Inflammatory macrophage (primary cell): ENCODE data around the gene SPRED1.

ENCODE experiments used
- DNase-seq, 2 donors: peaks; one replicate each; pipeline ENCODE4 v3.0.0-alpha.2; 2020 to 2022

Gene SPRED1

GRCh38 chr15:38285456-38285855 is 32.8 kb downstream of the SPRED1 start:
- DNase-seq = no peak

DNA sequence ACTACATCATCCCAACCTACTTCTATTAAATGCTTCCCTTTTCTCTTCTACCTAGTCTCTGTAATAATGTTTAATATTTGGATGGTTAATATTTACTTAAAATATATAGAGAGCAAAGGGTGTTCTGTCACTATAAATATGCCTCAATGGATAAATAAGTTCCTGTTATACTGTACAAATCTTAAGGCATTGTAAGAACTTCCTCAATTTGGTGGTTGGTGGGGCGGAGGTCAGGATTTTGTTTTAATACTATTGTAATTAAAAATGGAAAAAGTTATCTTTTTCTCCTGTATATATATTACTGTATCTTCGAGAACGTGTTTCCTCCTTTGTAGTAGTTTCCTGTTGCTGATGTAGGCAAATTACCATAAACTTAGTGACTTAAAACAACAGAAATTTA is 41.5 kb downstream of the SPRED1 start:
- DNase-seq = peak in 1 of 2 donors; percentile 45

GRCh38 chr15:38297623-38298388 is 45.2 kb downstream of the SPRED1 start:
- no peak for DNase-seq

- peak in 1 of 2 donors; percentile 36 for DNase-seq
Measured at GRCh38 chr15:38299216-38299615, 46.6 kb downstream of the SPRED1 start.

GRCh38 chr15:38300395-38300794 is 47.8 kb downstream of the SPRED1 start:
- DNase-seq = peak in 1 of 2 donors; percentile 24

DNA sequence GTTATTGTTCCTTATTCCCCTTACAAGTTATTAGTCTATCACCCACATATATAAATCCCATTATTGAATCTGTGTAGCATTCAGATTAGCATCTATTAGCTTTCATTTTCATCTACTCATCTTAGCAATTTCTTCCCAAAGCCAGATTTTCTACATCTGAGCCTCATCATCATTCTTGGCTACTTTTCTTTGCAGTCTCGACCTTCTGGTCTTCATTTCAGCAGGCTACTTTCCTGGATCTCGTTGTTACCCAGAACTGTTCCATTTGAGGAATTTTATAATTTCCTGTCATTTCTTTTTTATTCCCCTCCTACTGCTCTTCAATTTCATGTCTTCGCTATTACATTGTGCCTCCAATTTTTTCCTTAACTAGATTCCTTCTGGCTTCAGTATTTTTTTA is 51.8 kb downstream of the SPRED1 start:
- no peak for DNase-seq

- DNase-seq = peak; percentile 87 to 92
Measured at GRCh38 chr15:38307251-38307650, 54.6 kb downstream of the SPRED1 start.

- DNase-seq = no peak
Measured at GRCh38 chr15:38307861-38308641, 55.4 kb downstream of the SPRED1 start.

DNA sequence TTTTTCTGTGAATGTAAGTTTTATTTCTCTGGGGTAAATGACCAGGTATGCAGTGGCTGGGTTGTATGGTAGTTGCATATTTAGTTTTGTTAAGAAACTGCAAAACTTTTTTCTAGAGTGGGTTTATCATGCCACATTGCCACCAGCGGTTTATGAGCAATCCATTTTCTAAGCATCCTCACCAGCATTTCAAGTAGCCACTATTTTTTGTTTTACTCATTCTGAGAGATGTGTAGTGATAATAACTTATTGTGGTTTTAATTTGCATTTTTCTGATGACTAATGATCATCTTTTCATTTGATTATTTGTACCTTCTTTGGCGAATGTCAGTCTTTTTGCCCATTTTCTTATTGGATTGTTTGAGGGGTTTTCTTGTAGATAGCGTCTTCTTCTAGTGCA is 56.2 kb downstream of the SPRED1 start:
- DNase-seq = no peak

- no peak for DNase-seq
Measured at GRCh38 chr15:38312190-38312589, 59.6 kb downstream of the SPRED1 start.

DNA sequence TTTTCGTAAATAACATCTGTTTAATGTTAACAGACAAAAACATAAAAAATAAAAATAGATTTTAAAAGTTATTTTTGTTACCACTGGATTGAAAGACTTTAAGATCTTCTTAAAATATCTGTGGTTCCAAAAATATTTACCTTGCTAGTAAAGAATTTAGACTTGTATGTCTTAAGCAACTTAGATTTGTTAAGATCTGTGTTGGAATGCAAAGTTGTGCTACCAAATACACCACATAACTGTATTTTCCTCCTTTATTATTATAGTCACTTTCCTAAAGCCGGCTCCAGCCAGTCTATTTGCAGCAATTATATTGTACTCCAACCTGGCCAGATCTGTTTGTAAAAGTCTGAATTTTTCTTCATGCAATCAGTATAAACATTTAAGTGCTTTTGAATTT is 63.7 kb downstream of the SPRED1 start:
- no peak for DNase-seq

GRCh38 chr15:38320181-38320580 is 67.5 kb downstream of the SPRED1 start:
- DNase-seq = no peak

DNA sequence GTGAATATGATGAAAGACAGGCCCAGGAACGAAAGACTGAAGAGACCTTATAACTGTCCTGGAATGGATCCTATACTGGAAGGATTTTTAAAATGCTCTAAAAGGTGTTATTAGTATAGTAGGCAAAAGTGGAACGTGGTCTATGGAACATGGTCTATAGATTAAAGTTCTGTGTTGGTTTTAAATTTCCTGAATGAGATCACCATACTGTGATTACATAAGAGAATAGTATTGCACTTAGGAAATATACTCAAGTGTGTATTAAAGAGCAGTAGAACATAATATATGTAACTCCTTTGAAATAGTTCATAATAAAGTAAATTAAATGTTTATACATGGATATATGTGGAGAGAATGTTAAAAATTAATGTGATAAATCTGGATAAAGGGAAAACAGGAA is 68.2 kb downstream of the SPRED1 start:
- peak in 1 of 2 donors; percentile 73 for DNase-seq

DNA sequence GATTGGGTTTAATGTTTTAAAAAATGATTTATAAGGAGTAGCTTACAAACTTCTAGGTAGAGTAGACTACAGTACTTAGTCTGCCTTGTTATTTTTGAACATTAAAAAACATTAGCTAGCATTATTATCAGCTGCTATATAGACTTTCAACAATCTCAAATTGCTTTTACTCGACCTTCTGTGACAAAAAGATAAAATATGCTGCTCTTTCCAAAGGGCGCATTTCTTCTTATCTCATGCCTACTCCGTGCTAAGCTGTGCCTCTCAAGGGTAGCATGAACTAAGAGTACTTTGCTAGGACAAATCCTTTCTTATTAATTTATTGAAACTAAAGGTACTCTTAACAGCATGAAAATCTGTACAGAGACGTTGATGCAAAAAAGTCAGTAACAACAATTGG is 71.3 kb downstream of the SPRED1 start:
- DNase-seq = no peak

GRCh38 chr15:38324939-38325647 is 72.5 kb downstream of the SPRED1 start:
- DNase-seq = peak; percentile 40 to 57

DNA sequence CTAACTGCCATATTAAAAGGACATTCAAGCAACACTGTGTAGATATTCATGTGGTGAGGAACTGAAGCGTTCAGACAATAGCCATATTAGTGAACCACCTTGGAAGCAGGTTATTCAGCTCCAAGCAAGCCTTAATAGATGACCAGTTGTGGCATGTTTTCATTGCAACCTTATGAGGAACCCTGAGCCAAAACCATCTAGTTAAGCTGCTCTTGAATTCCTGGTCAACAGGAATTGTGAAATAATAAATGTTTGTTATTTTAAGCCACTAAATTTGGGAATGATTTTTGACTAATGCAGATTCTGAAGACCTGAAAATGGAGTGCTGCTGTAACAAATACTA is 73.0 kb downstream of the SPRED1 start:
- no peak for DNase-seq

DNA sequence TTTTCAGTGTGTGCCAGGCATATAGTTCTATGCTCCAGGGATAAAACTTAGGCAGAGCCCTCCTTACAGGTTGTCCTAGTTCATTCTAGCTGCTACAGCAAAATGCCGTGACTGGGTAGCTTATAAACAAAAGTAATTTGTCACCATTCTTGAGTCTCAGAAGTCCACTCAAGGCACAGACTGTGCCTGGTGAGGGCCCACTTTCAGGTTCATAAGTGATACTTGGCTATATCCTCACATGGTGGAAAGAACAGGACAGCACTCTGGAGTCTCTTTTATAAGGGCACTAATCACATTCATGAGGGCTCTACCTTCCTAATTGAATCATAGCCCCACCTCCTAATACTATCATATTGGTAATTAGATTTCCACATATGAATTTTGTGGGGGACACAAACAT is 80.1 kb downstream of the SPRED1 start:
- no peak for DNase-seq

DNA sequence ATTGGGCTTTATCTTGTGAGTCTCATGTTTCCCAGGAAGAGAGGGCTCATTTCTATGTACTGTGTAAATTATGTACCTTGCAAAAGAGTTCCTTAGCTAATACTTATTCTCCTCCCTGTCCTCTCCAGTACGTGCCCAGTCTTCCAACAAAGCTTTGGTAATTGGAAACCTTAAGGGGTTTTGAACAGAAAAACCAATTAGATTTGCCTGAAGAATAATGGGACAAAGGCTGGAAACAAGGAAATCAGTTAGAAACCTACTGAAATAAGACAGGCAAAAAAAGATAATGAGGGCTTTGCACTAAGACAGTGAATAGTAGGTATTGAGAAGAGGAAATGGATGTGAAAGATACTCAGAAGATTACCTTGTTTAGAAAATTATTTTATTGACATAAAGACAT is 82.5 kb downstream of the SPRED1 start:
- DNase-seq = no peak

DNA sequence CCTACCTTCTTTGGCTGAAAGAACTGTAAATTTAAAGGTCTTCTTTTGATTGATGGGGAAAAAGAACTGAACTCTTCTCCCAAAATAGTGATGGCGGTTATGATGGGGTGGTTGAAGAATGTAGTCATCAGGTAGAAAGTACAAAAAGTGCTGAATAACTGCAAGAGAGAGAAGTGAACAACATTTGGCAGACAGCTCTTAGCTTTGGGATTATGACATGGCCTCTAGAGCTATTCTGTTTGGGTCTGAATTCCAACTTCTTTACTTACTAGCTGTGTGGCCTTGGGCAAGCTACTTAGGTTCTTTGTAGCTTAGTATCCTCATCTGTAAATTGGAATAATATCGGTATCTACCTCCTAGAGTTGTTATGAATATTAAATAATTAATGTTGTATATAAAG is 91.7 kb downstream of the SPRED1 start:
- DNase-seq = no peak

DNA sequence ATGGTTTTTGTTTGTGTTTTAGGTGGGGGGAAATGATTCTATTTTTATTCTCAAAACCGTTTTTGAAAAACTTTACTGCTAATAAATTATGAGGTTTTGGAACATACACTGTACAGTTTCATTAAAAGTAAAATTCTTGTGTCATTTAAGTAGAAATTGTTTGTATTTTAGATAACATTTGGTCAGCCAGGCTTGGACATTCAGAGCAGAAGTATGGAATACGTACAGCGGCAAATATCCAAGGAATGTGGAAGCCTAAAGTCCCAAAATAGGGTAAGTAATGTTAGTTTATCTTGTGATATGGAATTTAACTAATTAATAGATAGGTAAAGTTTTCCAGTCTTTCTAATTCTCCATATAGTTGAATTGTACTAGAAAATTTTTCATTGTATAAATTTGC is 96.6 kb downstream of the SPRED1 start:
- no peak for DNase-seq

- DNase-seq = no peak
Measured at GRCh38 chr15:38351466-38351865, 98.8 kb downstream of the SPRED1 start.

- DNase-seq = peak; percentile 64 to 68
Measured at GRCh38 chr15:38354315-38354929, 101.8 kb downstream of the SPRED1 start.

GRCh38 chr15:38362355-38362754 is 109.7 kb downstream of the SPRED1 start:
- no peak for DNase-seq
